Liver (tissue), 9 donors: Measurements from ENCODE around the gene TOR1AIP1. TPM values are rescaled to one million over a fixed set of nuclear protein-coding genes. Genes with fewer than 3 reads are reported as not detected.
"Not testable (repeated sequence)": the region's sequence is repeated elsewhere in the genome, so short reads cannot be mapped to it uniquely, and the experiment has no call there.

Source experiments
- DNase-seq: peaks from one replicate; pipeline ENCODE4 v3.0.0-alpha.2; 2017; ENCODE audit warnings: low spot score
- H3K27ac ChIP-seq, 2 donors: one replicate each; pipeline ENCODE4 v1.7.0; 2013; ENCODE audit warnings: inconsistent platforms in 2 of 2, low read length in 2 of 2, control low read depth in 1 of 2, low read depth in 1 of 2, mild to moderate bottlenecking in 1 of 2
- H3K27me3 ChIP-seq, 4 donors: one replicate each; pipeline versions ENCODE4 v1.6.1 to v1.7.0; 2013; ENCODE audit warnings: low read length in 3 of 4, inconsistent platforms in 1 of 4, mild to moderate bottlenecking in 1 of 4, moderate library complexity in 1 of 4; ENCODE audit not compliant: control insufficient read depth in 4 of 4, insufficient read depth in 4 of 4
- H3K36me3 ChIP-seq, 4 donors: one replicate each; pipeline versions ENCODE4 v1.6.1 to v1.7.0; 2013; ENCODE audit warnings: low read length in 3 of 4, mild to moderate bottlenecking in 3 of 4, low read depth in 1 of 4, moderate library complexity in 1 of 4; ENCODE audit not compliant: control insufficient read depth in 4 of 4, insufficient read depth in 3 of 4
- H3K4me1 ChIP-seq, 4 donors: one replicate each; pipeline versions ENCODE4 v1.6.1 to v1.7.0; 2013; ENCODE audit warnings: low read length in 3 of 4, mild to moderate bottlenecking in 3 of 4, moderate library complexity in 1 of 4; ENCODE audit not compliant: control insufficient read depth in 4 of 4, insufficient read depth in 4 of 4
- H3K4me3 ChIP-seq, 3 donors: one replicate each; pipeline versions ENCODE4 v1.6.1 to v1.7.0; 2013; ENCODE audit warnings: low read length in 3 of 3, control low read depth in 1 of 3, low read depth in 1 of 3, mild to moderate bottlenecking in 1 of 3
- H3K9ac ChIP-seq, 2 donors: one replicate each; pipeline ENCODE4 v1.7.0; 2013; ENCODE audit warnings: low read length in 2 of 2, mild to moderate bottlenecking in 2 of 2, moderate library complexity in 2 of 2, control low read depth in 1 of 2, low read depth in 1 of 2
- H3K9me3 ChIP-seq, 4 donors: one replicate each; pipeline versions ENCODE4 v1.6.1 to v1.7.0; 2013; ENCODE audit warnings: low read length in 3 of 4; ENCODE audit not compliant: control insufficient read depth in 4 of 4
- FOXA2 ChIP-seq: IDR thresholded peaks from 2 replicates; pipeline ENCODE4 v1.6.1; 2016; ENCODE audit warnings: antibody characterized with exemption
- HNF4A ChIP-seq, 2 donors: conservative IDR thresholded peaks; 2 replicates each; pipeline ENCODE4 v1.6.1; 2016; ENCODE audit warnings: antibody characterized with exemption in 2 of 2, mild to moderate bottlenecking in 2 of 2
- NR2F2 ChIP-seq: IDR thresholded peaks from 2 replicates; pipeline ENCODE4 v1.6.1; 2016; ENCODE audit warnings: antibody characterized with exemption
- RAD21 ChIP-seq, 2 donors: IDR thresholded peaks; 2 replicates each; pipeline ENCODE4 v1.6.1; 2016; ENCODE audit warnings: antibody characterized with exemption in 2 of 2, mild to moderate bottlenecking in 2 of 2
- SP1 ChIP-seq: IDR thresholded peaks from 2 replicates; pipeline ENCODE4 v1.6.1; 2018; ENCODE audit warnings: antibody characterized with exemption, mild to moderate bottlenecking
- YY1 ChIP-seq: IDR thresholded peaks from 2 replicates; pipeline ENCODE4 v1.6.1; 2016; ENCODE audit warnings: antibody characterized with exemption, mild to moderate bottlenecking
- WGBS: extraction: QIAGEN DNeasy Blood & Tissue Kit; methylation state at CpG from one replicate; pipeline ENCODE4 v1.1.7; 2013; 5-methylcytosine and 5-hydroxymethylcytosine counted together
- polyA plus RNA-seq, 2 donors: library from polyadenylated mRNA; stranded (reverse) in 1 of 2; unstranded in 1 of 2; fragments of 200-250 nt in 1 of 2; fragments of >200 nt in 1 of 2; fragmentation: Nextera tagmentation in 1 of 2; extraction: Ambion mirVana in 1 of 2; gene quantifications; one replicate each; pipeline versions ENCODE4 v1.2.1 to v1.2.3, GENCODE V29; 2013 to 2015
- total RNA-seq, 2 donors: library from RNA; depleted of rRNA; stranded (reverse); fragments of >200 nt; gene quantifications; one replicate each; pipeline ENCODE4 v1.2.3, GENCODE V29; 2014
- TF ChIP-seq, protein P1 (sequence below): IDR thresholded peaks from 2 replicates; pipeline ENCODE4 v1.6.1; 2016; ENCODE audit warnings: antibody characterized with exemption
- TF ChIP-seq, protein P2 (sequence below): IDR thresholded peaks from 2 replicates; pipeline ENCODE4 v1.6.1; 2016; ENCODE audit warnings: antibody characterized with exemption, mild to moderate bottlenecking
- TF ChIP-seq, protein P3 (sequence below): fragments of 150-350 bp; IDR thresholded peaks from 2 replicates; pipeline ENCODE4 v1.5.1; 2017; ENCODE audit warnings: improper control_type of control experiment, low read depth, low read length; ENCODE audit not compliant: missing input control
- donor health status: healthy.
- donor health status: healthy.
- donor health status: healthy.
- donor health status: healthy.
- donor health status: healthy.

Gene TOR1AIP1
- total and polyA plus RNA-seq, 4 donors, result 7.1 to 21.3 (median 16.7) TPM

DNA sequence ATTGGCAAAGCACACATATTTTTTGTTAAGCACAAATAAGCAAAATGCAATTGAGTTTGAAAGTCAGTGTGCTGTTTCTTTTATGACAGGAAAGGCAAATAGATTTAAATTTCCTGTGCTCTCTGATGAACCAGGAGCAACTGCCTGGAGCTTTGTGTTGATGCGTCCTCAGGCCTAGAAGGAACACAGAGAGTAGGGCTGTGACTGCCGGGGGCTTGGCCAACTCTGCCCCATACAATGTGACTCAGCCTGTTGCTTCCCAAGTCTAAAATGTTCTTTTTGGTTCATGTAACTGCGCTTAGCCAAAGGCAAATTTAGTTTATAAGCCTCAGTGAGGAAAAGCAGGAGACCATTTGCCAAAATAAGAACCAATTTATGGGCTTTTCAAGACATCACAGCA is 42.0 kb upstream of the TOR1AIP1 start:
- H3K27ac ChIP-seq, result no peak overlapping the region
- H3K9me3 ChIP-seq, result no peaks in the 10 kb centered on the region
- peaks cover 0 to 23% (median 10%) of the 10 kb centered on the region in 4 donors for H3K36me3 ChIP-seq
- no peak overlapping the region for H3K9ac ChIP-seq
- no peaks in the 10 kb centered on the region for H3K4me1 ChIP-seq
- WGBS, result 94% methylated on average over 3 of the region's 3 CpGs
- H3K4me3 ChIP-seq, result no peak overlapping the region
- H3K27me3 ChIP-seq, result no peaks in the 10 kb centered on the region
- DNase-seq, result no peak
- TF ChIP-seq HNF4A (conservative IDR thresholded peaks at IDR 0.05) (no peak), YY1 (no peak), RAD21 (IDR thresholded peaks at IDR 0.05) (no peak), FOXA2 (no peak)
- TF ChIP-seq, protein P1, sequence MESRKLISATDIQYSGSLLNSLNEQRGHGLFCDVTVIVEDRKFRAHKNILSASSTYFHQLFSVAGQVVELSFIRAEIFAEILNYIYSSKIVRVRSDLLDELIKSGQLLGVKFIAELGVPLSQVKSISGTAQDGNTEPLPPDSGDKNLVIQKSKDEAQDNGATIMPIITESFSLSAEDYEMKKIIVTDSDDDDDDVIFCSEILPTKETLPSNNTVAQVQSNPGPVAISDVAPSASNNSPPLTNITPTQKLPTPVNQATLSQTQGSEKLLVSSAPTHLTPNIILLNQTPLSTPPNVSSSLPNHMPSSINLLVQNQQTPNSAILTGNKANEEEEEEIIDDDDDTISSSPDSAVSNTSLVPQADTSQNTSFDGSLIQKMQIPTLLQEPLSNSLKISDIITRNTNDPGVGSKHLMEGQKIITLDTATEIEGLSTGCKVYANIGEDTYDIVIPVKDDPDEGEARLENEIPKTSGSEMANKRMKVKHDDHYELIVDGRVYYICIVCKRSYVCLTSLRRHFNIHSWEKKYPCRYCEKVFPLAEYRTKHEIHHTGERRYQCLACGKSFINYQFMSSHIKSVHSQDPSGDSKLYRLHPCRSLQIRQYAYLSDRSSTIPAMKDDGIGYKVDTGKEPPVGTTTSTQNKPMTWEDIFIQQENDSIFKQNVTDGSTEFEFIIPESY, result no peak
- TF ChIP-seq, protein P2, sequence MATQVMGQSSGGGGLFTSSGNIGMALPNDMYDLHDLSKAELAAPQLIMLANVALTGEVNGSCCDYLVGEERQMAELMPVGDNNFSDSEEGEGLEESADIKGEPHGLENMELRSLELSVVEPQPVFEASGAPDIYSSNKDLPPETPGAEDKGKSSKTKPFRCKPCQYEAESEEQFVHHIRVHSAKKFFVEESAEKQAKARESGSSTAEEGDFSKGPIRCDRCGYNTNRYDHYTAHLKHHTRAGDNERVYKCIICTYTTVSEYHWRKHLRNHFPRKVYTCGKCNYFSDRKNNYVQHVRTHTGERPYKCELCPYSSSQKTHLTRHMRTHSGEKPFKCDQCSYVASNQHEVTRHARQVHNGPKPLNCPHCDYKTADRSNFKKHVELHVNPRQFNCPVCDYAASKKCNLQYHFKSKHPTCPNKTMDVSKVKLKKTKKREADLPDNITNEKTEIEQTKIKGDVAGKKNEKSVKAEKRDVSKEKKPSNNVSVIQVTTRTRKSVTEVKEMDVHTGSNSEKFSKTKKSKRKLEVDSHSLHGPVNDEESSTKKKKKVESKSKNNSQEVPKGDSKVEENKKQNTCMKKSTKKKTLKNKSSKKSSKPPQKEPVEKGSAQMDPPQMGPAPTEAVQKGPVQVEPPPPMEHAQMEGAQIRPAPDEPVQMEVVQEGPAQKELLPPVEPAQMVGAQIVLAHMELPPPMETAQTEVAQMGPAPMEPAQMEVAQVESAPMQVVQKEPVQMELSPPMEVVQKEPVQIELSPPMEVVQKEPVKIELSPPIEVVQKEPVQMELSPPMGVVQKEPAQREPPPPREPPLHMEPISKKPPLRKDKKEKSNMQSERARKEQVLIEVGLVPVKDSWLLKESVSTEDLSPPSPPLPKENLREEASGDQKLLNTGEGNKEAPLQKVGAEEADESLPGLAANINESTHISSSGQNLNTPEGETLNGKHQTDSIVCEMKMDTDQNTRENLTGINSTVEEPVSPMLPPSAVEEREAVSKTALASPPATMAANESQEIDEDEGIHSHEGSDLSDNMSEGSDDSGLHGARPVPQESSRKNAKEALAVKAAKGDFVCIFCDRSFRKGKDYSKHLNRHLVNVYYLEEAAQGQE, result no peak
- TF ChIP-seq, protein P3, sequence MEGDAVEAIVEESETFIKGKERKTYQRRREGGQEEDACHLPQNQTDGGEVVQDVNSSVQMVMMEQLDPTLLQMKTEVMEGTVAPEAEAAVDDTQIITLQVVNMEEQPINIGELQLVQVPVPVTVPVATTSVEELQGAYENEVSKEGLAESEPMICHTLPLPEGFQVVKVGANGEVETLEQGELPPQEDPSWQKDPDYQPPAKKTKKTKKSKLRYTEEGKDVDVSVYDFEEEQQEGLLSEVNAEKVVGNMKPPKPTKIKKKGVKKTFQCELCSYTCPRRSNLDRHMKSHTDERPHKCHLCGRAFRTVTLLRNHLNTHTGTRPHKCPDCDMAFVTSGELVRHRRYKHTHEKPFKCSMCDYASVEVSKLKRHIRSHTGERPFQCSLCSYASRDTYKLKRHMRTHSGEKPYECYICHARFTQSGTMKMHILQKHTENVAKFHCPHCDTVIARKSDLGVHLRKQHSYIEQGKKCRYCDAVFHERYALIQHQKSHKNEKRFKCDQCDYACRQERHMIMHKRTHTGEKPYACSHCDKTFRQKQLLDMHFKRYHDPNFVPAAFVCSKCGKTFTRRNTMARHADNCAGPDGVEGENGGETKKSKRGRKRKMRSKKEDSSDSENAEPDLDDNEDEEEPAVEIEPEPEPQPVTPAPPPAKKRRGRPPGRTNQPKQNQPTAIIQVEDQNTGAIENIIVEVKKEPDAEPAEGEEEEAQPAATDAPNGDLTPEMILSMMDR, result no peak

DNA sequence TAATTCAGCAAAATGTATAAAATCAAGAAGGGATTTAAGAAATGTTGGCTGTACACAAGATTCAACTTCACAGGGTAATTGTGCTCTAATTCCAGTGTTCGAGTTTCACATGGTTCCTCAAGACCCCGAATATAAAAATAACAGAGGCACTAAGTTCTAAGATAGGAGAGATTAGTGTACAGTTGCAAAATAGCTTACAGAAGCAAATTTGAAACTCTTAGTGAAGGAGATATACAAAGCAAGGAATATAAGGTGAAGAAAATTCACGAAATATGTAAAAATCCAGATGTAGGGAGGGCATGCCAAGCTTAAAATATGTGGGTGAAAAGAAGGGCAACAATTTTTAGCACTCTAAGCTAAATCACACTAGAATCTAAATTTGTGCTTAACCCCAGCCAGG is 33.9 kb upstream of the TOR1AIP1 start:
- Histone ChIP-seq H3K9ac (no peak overlapping the region), H3K4me1 (no peaks in the 10 kb centered on the region), H3K27ac (no peak overlapping the region), H3K4me3 (no peak overlapping the region), H3K27me3 (no peaks in the 10 kb centered on the region), H3K36me3 (peaks cover 8 to 70% (median 55%) of the 10 kb centered on the region in 4 donors), H3K9me3 (no peaks in the 10 kb centered on the region)
- no peak for TF ChIP-seq NR2F2
- WGBS, result 99% methylated on average over 3 of the region's 3 CpGs
- DNase-seq, result no peak

DNA sequence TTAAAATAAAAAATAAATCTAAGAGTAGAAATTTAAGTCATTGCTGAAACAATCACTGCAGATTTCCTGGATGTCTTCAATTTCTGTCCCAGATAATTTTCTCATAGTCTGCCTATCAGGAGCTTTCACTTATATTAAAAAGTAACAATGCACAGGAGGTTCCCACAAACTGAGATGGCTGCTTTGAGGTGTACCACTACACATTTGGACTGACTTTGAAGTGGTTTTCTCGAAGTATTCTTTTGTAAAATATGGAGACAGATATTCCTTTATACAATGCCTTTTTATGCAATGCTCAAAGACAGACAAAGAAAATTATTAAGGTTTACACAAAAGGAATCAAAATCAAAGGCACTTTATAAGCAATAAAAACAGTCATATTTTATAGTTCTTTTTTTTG is 29.0 kb upstream of the TOR1AIP1 start:
- Histone ChIP-seq H3K9me3 (no peaks in the 10 kb centered on the region), H3K4me1 (no peaks in the 10 kb centered on the region), H3K27me3 (no peaks in the 10 kb centered on the region), H3K9ac (no peak overlapping the region), H3K36me3 (peaks cover 8 to 58% (median 41%) of the 10 kb centered on the region in 4 donors), H3K27ac (no peak overlapping the region), H3K4me3 (no peak overlapping the region)
- DNase-seq, result no peak
- TF ChIP-seq SP1, result no peak
- WGBS, result 95% methylated on average over 1 of the region's 1 CpG

DNA sequence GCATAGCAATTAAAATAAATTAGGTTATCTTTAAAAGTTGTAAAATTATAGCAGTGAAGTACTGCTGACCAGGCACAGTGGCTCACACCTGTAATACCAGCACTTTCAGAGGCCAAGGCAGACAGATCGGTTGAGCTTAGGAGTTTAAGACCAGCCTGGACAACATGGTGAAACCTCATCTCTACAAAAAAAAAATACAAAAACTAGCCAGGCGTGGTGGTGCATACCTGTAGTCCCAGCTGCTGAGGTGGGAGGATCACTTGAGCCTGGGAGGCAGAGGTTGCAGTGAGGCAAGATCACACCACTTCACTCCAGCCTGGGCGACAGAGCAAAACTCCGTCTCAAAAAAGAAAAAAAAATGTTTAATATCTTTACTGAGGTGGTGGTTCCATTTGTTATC is 26.3 kb upstream of the TOR1AIP1 start:
- not testable (repeated sequence) for H3K4me3 ChIP-seq, H3K9me3 ChIP-seq, H3K27me3 ChIP-seq, H3K27ac ChIP-seq, DNase-seq, H3K9ac ChIP-seq, H3K4me1 ChIP-seq
- peaks cover 4 to 42% (median 24%) of the 10 kb centered on the region in 4 donors for H3K36me3 ChIP-seq
- WGBS, result 96% methylated on average over 4 of the region's 4 CpGs
